HT1080 (cell line): Measurements from ENCODE around the gene REST. TPM values are rescaled to one million over a fixed set of nuclear protein-coding genes. Genes with fewer than 3 reads are reported as not detected.
"Not testable (repeated sequence)": the region's sequence is repeated elsewhere in the genome, so short reads cannot be mapped to it uniquely, and the experiment has no call there.

Experiments used
- DNase-seq: peaks from one replicate; pipeline ENCODE4 v3.0.0-alpha.2; 2015; ENCODE audit warnings: low read depth
- total RNA-seq: library from RNA; depleted of rRNA; stranded (reverse); fragments of >200 nt; shearing (Covaris generic); gene quantifications from 2 replicates; pipeline ENCODE4 v1.2.3, GENCODE V29; 2014

Gene REST
- total RNA-seq, 1 experiment from 2014 or later: 39.9 TPM

DNA sequence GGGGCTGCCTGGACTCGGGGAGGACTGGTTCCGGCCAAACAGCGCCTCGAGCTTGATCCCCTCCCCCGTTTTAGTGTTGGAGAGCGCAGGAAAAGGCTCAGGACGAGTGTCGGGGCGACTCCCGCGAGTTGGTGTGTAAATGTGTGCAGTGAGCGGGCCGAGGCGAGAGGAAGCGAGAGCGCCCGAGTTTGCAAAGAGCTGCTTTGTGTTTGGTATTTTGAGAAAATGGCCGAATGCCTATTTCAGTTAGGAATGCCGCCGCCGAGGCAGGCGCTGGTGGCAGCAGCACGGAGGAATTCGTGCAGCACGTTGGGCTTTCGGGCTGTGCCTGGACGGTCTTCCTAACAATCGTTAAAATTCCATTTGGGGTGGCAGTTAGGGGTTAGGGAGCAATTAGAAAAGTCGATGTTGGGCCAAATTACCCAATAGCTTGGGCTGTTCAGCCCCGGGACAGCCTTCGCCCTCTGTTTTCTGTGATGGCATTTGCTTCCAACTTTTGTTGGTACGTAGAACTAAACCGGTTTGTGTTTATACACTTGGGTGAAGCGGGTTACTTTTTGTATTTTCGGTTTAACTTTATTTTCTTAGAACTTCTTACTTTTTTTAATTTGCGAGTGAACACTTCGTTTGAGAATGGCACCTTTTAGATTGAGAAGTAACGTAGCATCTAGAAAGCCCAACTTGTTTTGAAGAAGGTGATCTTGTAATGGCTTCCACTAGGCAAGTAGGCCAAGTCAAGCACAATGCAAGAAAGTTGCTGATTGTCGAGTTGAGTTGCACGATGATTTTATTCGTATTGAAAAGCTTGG lies 1.6 kb downstream of the REST start:
- DNase-seq: peak; percentile 42

DNA sequence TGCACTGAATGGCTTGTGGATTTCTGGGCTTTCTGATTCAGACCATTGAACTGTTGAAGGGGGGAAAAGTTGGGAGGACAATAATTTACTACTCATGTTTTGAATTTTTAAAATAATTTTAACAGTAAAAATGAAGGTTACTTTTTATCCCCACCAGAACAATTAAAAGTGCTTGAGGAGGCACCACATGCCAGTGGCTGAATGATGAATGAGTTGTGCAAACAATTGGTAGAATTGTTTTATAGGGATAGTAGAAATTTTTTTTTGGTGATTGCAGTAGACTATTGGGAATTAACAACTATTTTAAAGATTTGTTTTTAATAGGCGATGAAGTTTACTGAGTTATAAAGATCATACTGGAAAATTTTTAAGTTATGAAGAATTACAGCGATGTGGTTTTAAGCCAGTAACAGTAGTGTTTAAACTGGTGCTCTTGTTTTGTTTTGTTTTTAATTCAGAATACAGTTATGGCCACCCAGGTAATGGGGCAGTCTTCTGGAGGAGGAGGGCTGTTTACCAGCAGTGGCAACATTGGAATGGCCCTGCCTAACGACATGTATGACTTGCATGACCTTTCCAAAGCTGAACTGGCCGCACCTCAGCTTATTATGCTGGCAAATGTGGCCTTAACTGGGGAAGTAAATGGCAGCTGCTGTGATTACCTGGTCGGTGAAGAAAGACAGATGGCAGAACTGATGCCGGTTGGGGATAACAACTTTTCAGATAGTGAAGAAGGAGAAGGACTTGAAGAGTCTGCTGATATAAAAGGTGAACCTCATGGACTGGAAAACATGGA lies 2.7 kb downstream of the REST start:
- DNase-seq: no peak

- DNase-seq: no peak
These were observed 6.6 kb downstream of the REST start for GRCh38 chr4:56914336-56914735.

DNA sequence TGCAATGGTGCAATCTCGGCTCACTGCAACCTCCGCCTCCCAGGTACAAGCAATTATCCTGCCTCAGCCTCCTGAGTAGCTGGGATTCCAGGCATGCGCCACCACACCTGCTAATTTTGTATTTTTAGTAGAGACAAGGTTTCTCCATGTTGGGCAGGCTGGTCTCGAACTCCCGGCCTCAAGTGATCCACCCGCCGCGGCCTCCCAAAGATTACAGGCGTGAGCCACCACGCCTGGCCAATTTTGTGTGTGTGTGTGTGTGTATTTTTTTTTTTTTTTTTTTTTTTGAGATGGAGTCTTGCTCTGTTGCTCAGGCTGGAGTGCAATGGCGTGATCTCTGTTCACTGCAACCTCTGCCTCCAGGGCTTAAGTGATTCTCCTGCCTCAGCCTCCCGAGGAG lies 7.3 kb downstream of the REST start:
- DNase-seq: not testable (repeated sequence)

GRCh38 chr4:56927196-56927595 lies 19.5 kb downstream of the REST start:
- no peak for DNase-seq

DNA sequence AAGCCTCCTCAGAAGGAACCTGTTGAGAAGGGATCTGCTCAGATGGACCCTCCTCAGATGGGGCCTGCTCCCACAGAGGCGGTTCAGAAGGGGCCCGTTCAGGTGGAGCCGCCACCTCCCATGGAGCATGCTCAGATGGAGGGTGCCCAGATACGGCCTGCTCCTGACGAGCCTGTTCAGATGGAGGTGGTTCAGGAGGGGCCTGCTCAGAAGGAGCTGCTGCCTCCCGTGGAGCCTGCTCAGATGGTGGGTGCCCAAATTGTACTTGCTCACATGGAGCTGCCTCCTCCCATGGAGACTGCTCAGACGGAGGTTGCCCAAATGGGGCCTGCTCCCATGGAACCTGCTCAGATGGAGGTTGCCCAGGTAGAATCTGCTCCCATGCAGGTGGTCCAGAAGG lies 22.9 kb downstream of the REST start:
- no peak for DNase-seq

DNA sequence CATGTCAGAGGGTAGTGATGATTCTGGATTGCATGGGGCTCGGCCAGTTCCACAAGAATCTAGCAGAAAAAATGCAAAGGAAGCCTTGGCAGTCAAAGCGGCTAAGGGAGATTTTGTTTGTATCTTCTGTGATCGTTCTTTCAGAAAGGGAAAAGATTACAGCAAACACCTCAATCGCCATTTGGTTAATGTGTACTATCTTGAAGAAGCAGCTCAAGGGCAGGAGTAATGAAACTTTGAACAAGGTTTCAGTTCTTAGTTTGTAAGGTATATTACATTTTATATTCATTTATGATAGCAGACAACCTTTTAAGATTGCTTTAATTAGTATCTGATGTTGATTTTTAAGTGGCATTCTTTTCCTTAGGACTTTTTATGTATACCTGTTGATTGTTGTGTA lies 24.2 kb downstream of the REST start:
- no peak for DNase-seq

DNA sequence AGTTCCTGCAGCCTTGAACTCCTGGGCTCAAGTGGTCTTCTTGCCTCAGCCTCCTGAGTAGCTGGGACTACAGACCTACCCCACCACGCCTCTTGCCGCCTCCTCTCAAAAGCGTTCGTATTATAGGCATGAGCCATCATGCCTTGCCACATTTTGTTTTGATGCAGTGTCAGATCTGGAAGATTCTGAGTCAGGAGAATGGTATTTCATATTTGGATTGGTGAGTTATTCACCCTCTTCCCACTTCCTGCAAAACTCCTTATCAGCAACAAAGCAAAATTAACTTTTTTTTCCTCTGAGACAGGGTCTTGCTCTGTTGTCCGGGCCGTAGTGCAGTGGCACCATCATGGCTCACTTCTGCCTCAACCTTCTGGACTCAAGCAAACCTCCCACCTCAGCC lies 29.6 kb downstream of the REST start:
- DNase-seq: peak; percentile 97

- DNase-seq: not testable (repeated sequence)
These were observed 32.1 kb downstream of the REST start for GRCh38 chr4:56939826-56940225.

DNA sequence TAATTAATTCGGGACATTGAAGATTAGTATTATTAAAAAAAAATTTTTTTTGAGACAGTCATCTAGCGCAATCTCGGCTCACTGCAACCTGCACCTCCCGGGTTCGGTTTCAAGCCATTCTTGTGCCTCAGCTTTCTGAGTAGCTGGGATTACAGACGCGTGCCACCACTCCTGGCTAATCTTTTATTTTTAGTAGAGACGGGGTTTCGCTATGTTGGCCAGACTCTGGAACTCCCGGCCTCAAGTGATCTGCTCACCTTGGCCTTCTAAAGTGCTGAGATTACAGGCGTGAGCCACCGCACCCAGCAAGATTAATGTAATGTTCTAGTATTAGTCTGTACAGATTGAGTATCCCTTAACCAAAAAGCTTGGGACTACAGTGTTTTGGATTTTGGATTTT lies 32.7 kb downstream of the REST start:
- DNase-seq: no peak

DNA sequence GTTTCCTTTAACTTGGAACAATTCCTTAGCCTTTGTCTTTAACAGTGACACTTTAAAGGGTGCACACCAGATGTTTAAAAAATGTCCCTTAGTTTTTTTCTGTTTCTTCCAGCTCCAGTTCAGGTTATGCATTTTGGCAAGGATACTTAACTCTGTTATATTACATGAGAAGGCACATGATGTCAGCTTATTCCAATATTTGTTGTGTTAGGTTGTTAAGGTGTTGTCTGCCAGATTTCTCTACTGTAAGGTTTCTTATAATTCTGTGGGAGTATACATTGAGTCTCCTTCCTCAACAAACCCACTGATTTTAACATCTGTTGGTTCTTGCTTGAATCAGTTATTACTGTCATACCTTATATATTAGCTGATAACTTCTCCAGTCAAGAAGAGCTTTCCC lies 33.3 kb downstream of the REST start:
- no peak for DNase-seq

DNA sequence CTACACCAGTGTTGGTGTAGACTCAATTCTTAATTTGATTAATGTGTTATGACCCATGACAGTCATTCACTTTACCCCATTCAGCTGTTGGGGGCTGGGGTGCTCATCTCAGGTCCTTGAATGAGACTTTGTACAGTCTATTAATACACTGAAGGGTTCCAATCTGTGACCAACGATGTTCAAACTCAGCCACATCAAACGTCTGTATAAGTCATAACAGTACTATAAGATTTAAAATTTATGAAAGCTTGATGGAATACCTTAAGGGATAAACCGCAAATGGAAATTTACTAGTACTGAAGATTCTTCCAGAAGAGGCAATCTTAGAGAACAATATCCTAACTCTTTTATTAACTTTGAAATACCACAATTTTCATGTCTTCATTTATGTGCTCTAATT lies 33.7 kb downstream of the REST start:
- no peak for DNase-seq

- DNase-seq: no peak
These were observed 46.2 kb downstream of the REST start for GRCh38 chr4:56953680-56954520.

GRCh38 chr4:56958111-56958517 lies 50.4 kb downstream of the REST start:
- peak; percentile 79 for DNase-seq

DNA sequence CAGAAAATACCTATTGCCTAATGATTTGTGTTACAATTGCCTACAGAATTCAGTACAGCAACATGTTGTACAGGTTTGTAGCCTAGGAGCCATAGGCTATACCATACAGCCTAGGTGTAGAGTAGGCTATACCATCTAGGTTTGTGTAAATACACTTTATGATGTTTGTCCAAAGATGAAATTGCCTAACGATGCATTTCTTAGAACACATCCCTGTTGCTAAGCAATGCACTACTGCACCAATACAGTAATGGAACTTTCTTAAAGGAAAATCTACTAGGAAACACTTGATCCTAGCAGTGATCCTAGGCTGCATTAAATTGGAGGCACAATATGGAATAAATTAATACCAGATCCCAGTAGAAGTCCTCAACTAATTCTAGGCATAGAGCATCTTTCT lies 51.4 kb downstream of the REST start:
- no peak for DNase-seq

- no peak for DNase-seq
These were observed 53.4 kb downstream of the REST start for GRCh38 chr4:56961107-56961500.

DNA sequence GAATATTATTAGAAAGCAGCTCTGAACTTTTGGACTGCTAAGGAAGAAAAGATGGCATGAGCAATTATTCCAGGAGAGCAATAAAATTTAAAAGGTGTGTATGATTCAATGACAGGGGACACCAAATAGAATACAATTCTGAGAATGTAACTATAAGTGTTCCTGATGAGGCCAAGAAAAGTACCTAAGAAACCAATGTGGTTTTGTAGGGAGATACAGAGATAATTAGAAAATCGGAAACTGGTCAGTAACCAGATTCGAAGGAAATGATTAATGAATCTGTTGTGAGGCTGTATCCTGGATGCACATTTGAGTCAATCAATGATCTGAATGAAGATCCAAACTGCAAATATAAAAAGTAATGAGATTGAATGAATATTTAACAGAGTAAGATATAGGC lies 63.7 kb downstream of the REST start:
- DNase-seq: no peak

- no peak for DNase-seq
These were observed 64.7 kb downstream of the REST start for GRCh38 chr4:56972389-56972788.

- DNase-seq: no peak
These were observed 65.1 kb downstream of the REST start for GRCh38 chr4:56972809-56973208.

GRCh38 chr4:56973336-56973735 lies 65.6 kb downstream of the REST start:
- no peak for DNase-seq

- no peak for DNase-seq
These were observed 68.7 kb downstream of the REST start for GRCh38 chr4:56976283-56976836.
